Fibroblast of skin of scalp (primary cell): ENCODE measurements around the gene LCMT2. TPM values are rescaled to one million over a fixed set of nuclear protein-coding genes. Genes with fewer than 3 reads are reported as not detected.

Experiments used
- DNase-seq: peaks from one replicate; pipeline ENCODE4 v3.0.0-alpha.2; 2013
- polyA plus RNA-seq, 2 experiments: library from polyadenylated mRNA; unstranded; fragments of 120-200 nt; gene quantifications; one replicate each; pipeline ENCODE4 v1.2.1, GENCODE V29; 2013; ENCODE audit not compliant: insufficient read length in 2 of 2

Gene LCMT2, protein sequence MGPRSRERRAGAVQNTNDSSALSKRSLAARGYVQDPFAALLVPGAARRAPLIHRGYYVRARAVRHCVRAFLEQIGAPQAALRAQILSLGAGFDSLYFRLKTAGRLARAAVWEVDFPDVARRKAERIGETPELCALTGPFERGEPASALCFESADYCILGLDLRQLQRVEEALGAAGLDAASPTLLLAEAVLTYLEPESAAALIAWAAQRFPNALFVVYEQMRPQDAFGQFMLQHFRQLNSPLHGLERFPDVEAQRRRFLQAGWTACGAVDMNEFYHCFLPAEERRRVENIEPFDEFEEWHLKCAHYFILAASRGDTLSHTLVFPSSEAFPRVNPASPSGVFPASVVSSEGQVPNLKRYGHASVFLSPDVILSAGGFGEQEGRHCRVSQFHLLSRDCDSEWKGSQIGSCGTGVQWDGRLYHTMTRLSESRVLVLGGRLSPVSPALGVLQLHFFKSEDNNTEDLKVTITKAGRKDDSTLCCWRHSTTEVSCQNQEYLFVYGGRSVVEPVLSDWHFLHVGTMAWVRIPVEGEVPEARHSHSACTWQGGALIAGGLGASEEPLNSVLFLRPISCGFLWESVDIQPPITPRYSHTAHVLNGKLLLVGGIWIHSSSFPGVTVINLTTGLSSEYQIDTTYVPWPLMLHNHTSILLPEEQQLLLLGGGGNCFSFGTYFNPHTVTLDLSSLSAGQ
- 7.4 TPM for polyA plus RNA-seq (2013, experiment 1 of 2; ENCODE audit: insufficient read length)
- polyA plus RNA-seq (2013, experiment 2 of 2; ENCODE audit: insufficient read length) = 8.0 TPM

GRCh38 chr15:43329960-43330779, at the start of gene LCMT2:
TSS of gene LCMT2 (minus strand) at chr15:43330573. CDS start at chr15:43330489, 84 bp downstream.
- DNase-seq = peak; percentile 96

DNA sequence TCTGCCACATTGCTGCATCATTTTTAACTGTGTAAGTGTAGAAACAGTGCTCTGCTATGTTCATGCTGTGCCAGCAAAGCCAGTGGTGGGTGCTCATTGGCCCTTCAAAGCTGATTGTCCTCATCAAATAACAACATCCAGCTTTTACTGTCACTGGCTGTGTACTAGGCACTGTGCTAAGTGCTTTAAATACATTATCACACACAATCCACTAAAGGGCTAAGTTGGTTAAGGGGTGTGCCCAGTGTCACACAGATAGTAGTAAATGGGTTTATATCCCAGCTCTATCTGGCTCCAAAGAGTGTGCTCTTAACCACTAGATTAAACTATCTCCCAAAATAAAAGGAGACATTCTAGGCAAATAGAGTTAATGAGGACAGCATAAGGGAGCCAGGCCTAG, 48.2 kb upstream of the LCMT2 start:
- DNase-seq = no peak

- peak; percentile 21 for DNase-seq
These were observed 45.8 kb upstream of the LCMT2 start for GRCh38 chr15:43376017-43376705.

GRCh38 chr15:43370975-43371974, 40.9 kb upstream of the LCMT2 start, which contains the start of the genes TUBGCP4 and ZSCAN29:
TSS of gene TUBGCP4 (plus strand) at chr15:43371101. CDS start at chr15:43371355, 254 bp downstream.
TSS of gene ZSCAN29 (minus strand) at chr15:43371043. CDS start at chr15:43369913, 1,130 bp downstream.
- DNase-seq = peak; percentile 84

DNA sequence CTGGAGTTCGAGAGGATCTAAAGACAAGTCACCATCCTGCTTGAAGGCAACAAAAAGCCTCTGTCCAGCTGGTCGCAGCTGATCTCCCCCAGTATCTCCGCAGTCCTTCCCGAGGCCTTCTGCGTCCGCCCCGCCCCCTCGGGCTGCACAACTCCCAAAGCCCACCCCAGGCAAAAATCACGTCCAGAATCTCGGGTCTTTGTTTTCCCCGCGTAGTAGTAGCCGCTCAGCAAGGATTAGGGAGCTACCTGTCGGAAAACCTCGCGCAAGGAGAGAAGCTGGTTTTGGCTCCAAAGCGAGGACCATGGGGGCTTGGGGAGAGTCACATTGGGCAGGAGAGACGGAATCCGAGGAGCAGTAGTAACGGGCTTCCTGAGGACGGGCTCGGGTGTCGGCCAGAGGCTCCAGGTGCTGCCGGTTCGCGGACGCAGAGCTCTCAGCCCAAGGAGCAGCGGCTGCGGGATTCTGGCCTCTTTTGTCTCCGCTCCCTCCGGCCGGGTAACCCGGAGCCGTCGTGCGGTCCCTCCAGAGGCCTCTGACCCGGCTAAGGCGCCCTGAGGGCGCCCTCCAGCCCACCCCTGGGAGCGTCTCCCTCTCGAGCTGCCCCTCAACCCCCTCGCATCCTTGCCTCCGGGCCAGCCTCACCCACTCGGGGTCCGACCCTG, 40.1 kb upstream of the LCMT2 start:
- peak; percentile 18 for DNase-seq

DNA sequence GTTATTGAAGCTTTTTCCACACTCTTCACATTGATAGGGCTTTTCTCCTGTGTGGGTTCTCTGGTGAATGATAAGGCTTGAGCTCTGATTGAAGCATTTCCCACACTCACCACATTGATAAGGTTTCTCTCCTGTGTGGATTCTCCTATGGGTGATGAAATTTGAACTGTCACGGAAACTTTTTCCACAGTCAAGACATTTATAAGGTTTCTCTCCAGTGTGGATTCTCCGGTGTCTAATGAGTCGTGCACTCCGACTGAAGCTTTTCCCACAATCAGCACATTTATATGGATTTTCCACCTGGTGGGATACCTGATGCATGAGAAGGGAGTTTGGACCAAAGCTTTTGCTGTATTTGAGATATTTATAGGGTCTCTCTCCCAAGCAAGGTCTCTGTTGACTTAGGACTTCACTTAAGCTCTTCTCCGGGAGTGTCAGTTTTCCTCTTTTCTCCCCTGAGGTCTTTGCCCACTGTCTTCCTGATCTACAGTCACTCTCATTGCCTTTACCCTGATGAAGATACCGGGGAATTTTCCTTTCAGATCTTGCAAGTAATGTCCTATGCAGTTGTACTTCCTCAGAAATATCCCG, 31.0 kb upstream of the LCMT2 start:
- DNase-seq = peak; percentile 1

- DNase-seq = no peak
These were observed 30.4 kb upstream of the LCMT2 start for GRCh38 chr15:43360821-43361220.

- DNase-seq = no peak
These were observed 22.5 kb upstream of the LCMT2 start for GRCh38 chr15:43352693-43353382.

DNA sequence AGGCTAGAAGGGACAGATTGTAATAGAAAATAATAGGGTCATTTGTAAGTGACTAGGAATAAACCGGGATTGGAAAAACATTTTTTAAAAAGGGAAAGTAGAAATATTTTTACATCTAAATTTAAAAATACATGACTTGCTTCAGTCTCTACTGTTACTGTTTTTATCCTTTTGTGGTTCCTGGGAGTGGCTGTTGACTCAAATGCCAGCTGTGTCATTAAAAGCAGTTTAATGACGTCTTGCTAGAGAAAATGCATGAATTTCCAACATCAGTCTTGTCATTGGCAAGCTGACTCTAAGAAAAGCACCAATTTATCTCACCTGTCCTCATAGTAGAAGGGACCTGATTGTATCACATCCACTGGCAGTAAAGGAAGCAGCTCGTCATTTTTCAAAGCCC, 16.7 kb upstream of the LCMT2 start:
- no peak for DNase-seq

DNA sequence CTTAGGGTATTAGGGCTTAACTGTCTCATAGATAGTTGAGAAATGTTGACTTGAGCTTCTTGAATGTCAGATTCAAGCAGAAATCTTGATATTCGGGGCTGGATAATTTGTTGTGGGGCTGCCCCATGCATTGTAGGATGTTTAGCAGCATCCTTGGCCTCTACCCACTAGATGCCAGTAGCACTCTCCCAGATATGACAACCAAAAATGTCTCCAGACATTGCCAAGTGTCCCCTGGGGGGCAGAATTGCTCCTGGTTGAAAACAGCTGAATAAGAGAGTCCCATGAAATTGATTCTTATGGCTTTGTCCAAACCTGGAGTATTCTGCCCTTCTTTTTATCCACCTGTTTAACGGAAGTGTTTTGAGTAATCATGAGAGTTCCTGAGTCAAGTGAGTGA, 15.9 kb upstream of the LCMT2 start:
- peak; percentile 5 for DNase-seq

GRCh38 chr15:43330780-43331087, 361 bp upstream of the LCMT2 start:
- DNase-seq = no peak

DNA sequence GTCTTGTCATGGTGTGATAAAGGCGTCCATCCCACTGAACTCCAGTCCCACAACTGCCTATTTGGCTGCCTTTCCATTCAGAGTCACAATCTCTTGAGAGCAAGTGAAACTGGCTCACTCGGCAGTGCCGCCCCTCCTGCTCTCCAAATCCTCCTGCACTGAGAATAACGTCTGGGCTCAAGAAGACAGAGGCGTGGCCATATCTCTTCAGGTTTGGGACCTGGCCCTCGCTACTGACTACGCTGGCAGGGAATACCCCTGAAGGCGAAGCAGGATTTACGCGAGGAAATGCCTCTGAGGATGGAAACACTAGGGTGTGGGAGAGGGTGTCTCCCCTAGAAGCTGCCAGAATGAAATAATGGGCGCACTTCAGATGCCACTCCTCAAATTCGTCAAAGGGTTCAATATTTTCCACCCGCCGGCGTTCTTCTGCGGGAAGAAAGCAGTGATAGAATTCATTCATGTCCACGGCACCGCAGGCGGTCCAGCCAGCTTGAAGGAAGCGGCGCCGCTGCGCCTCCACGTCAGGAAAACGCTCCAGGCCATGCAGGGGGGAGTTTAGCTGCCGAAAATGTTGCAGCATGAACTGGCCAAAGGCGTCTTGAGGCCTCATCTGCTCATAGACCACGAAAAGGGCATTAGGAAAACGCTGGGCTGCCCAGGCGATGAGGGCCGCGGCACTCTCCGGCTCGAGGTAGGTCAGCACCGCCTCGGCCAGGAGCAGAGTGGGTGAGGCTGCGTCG, 985 bp downstream of the LCMT2 start:
- peak; percentile 47 for DNase-seq

GRCh38 chr15:43325039-43325684, 5.2 kb downstream of the LCMT2 start:
- DNase-seq = no peak

DNA sequence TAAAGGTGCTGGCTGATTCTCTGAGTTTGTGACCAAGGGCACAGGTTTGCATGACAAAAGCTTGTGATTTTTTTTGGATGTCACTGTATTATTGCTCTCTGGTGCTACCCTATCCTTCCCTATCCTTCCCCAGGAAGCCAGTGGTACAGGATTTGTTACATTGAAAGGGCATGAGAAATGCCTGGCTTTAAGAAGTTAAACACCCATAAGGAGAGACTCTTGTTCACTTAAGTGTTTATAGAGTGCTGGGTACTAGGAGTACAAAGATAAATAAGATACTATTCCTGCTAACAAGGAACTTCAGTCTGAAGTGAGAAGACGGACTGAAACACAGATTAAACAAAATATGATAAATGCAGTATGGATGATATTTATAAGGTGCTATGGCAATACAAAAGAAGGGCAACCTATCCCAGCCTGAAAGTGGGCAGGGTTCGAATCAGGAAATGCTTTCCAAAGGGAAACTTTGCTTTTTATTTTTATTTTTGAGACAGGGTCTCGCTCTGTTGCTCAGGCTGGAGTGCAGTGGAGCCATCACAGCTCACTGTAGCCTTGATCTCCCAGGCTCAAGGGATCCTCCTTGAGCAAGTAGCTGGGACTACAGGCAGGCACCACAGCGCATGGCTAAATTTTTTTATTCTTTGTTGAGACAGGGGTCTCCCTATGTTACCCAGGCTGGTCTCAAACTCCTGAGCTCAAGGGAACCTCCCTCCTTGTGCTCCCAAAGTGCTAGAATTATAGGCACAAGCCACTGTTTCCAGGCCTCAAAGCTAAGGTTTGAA, 11.2 kb downstream of the LCMT2 start:
- DNase-seq = no peak

DNA sequence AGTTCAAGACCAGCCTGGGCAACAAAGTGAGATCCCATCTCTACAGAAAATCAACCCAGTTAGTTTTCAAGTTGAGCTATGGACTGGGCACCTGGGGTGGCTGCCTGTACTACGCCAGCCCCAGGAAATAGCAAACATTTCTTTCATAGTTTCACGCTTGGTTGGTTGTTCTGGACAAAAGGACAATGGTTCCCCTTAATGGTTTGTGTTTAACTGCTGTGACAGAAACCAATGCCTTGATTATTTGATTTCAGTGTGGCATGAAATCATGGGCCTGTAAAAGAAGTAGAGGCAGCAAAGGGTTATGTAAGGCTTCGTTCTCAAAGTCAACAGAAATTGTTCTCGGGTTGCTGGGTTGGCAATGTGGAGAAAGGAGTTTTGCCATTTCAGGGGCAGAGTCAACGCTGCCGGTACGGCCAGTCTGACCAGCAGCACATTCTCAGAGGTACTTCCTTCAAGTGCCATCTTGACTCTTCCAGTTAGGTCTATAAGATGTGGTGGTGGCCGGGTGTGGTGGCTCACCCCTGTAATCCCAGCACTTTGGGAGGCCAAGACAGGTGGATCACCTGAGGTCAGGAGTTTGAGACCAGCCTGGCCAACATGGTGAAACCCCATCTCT, 12.7 kb downstream of the LCMT2 start:
- DNase-seq = no peak

- DNase-seq = no peak
These were observed 13.4 kb downstream of the LCMT2 start for GRCh38 chr15:43316971-43317346.
